ENCODE data around the gene SNX17.

GRCh38 chr2:27322766-27323595 lies 47.4 kb upstream of the SNX17 start, which contains the start of gene MPV17:
- TF ChIP-seq CTCF (conservative IDR thresholded peaks at IDR 0.05; ENCODE audit: low read length) (no peak), EZH2phosphoT487 (IDR thresholded peaks at IDR 0.05; ENCODE audit: borderline replicate concordance) (no peak)

All from Loucy (cell line).